Hematopoietic multipotent progenitor cell treated with erythropoietin and hydrocortisone succinate and interleukin-3 and kit ligand, for 8 days (in vitro differentiated cells): Measurements from ENCODE around the gene BCLAF3.

Experiments used
- DNase-seq: peaks from one replicate; pipeline ENCODE4 v3.0.0-alpha.2; 2015

The BCLAF3 gene

DNA sequence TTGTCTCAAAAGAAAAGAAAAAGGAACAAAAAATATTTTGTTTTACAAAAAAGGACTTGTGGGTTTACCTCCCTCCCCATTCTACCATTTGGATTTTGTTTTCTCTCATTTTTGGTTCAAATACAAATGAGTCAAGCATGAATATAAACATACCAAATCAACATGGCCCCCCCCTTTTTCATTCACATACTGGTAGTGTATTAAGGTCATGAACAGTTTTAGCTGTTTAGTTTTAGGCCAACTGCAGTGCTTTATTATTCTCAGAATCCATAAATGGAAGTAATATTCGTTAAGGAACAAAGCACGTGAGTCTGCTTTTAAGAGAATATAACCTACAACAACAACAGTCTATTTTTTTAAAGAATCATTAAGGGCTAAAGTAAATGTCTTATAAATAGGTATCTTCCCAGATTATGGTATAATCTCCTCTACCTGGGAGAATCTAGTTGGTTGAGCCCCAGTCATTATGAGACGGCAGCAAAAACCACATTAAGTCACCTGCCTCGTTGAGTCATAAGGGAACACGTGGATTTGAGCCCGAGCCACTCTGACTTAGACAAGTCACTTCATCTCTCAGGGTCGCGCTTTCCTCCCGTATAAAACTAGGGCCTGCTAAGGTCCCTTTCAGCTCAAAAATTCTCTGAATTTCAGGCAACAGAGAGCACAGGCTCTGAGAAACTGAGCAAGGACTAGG is 26.7 kb downstream of the BCLAF3 start:
- no peak for DNase-seq

DNA sequence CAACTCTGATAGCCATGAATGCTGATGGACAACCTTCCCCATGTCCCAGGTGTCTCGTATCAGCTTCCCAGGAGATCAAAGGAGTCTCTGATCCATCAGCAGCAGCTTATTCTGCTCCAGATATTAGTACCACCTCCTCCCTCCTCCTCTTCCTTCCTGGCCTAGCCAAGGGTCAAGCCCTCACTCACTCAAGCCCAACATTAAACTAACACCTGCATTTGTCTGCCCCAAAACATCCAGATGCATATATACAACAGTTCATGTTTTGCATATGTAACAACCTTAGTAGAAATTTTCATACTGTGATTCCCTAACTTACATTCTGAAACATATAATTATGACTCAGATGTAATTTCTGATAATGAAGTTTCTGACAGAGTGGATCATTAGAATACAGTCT is 29.9 kb downstream of the BCLAF3 start:
- no peak for DNase-seq

DNA sequence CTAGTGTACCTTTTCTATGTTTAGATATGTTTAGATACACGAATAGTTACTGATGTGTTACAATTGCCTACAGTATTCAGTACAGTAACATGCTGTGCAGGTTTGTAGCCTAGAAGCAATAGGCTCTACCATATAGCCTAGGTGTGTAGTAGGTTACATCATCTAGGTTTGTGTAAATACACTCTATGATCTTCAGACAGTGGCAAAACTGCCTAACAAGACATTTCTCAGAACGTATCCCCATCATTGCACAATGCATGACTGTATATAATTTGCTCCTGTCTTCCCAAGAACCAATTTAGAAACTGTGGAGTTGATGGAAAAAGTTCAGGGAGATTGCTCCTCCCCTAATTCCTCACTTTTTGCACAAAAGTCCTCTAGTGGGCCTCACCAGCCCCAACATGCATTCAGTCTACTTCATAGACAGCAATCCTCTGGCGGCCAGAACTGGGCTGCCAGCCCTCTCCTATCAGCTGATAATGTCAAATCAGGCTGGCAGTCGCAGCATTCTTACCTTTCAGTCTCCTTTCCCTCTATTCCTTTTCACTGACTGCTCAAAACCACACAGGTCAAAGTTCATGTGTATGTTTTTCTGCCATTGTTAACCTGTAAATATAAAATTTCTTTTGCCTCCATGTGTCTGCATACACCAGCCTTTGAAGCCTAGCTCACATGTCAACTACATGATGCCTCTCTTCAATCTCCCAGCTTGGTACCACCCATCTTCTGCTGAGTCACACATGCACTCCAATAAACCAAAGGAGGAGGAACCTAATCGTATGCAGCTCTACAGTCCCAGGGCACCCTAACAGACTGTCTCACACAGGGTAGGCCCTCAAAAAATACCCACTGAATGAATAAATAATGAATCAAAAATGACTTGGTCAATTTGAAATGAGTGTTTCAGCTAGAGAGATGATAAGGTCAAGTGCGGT is 32.0 kb downstream of the BCLAF3 start:
- DNase-seq: no peak

DNA sequence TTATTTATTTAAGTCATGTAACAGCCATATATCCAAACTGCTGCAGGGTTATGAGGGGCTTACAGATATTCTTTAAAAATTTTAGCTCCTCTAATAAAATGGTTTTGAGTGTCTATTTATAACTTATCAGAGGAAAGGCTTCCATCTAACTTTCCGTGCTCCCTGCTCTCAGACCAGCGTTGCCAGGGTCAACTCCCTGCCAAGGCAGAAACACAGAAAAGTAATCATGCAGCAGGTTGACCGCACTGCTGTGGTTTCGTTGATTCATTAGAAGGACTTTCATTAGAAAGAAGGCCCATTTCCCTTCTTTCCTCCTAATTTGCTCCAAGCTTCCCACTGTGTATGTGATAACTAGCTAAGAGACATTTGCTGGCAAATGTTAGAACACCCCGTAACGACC is 33.9 kb downstream of the BCLAF3 start:
- DNase-seq: no peak

DNA sequence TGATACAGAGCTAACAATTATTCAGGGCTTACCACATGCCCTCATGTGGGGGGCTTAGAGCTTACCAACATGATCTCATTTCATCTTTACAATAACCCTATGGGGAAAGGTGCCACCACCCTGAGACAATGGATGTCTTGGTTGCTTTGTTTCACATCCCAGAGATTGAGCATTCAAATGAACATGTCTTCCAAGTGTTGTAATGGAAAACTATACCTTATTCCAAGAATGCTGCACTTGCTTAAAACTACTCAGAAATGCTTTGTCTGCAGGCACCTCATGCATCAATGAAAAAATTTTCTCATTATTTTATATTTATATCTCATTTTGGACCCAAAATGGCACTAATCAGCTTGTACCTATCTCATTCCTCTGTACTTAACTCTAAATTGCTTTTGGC is 34.6 kb downstream of the BCLAF3 start:
- no peak for DNase-seq

DNA sequence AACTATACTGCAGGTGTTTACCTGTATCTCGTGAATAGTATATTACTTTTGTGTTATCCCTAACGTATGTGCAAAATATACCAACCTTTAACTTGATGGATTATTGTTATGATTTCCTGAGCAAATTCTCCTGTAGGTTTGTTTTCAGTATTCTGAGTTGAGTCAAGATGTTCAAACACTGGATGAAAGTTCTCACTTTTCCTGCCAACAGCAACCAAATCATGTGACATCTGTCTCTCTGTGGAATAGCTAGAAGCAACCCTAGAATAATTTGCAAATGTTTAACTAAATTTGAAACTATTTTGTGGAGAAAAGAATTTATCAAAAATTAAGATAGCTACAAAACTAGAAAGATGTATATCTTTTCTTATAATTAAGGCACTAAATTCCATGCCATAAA is 35.6 kb downstream of the BCLAF3 start:
- DNase-seq: no peak

DNA sequence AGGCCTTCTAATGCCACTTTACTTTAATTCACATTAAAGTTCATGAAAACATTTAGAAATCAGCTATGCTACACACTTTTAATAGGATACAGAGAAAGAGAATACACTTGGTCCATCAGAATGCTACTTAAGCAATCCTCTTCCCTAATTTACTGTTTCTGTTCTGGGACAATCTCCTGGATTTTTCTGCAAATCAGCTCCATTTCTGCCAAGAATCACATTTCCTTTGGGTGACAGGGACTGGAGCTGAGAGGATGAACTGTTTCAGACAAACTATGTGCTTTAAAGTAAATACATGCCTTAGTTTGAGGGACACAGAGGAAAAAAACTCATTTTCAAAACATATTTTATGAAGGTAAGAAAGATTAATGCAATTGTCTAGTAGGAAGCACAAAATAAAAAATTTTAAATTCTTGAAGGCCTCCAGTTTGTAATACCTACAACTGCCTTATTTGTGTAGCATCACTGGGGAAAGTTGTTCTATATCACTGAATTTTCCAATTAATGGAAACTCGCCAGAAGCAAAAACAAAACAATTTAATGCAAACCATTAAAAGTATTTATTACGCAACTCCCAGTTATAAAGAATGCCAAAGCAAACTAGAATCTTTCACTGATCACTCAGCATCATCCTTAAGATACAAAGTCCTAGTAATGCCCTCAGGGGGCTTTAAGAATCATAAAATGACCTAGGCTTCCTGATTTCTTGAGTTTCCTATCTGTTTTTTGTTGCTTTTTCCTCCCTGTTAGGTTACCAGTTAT is 36.3 kb downstream of the BCLAF3 start:
- DNase-seq: no peak

DNA sequence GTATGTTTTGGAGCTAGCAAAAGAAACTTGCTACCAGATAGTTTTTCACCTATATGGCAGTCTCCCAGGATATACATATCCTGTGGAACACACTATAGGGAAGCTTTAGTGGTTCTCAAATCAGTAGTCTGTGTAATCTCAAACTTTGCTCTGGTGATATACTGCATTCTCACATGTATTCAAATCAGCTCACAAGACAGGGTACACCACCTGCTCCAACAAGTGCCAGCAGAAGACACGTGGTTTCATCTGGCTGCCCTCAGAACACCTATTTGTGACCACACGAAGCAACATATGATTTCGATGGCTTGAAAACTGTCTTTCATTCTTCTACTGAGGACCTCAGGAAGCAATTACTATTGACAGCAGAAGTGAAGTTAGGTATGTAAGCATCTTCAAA is 37.7 kb downstream of the BCLAF3 start:
- no peak for DNase-seq

DNA sequence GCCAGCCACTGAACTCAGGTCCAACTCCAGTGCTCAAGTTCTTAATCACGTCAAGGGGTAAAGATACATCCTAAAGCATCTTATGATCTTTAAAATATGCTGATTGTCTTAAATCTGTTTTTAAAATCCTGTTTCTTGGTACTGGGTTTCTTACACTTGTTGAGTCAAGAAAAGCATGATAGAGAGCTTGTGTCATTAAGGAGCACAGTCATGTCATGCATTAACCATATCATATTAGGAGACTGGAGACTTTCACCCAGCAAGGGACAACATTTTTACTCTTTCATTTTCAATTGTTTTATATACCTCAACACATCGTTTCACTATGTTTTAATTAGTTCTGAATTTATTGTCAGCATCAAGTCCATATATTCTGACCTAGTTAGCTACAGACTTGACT is 41.5 kb downstream of the BCLAF3 start:
- DNase-seq: no peak

DNA sequence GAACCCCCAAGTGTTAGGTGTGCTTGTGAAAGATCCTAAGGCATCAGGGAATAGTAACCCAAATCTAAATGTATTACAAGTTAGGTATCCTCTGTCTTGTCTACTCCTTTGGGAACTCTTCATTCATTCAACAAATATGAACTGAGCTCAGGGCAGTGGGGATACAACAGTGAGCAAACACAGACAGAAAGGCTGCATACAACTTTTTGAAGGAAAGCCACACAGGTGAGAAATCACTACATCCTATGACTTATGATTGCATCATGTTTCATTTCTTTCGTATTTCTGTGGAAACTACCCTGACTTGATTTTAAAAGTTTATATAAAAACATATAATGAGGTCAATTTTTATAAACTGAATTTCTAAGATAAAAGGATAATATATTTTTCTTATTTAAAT is 43.2 kb downstream of the BCLAF3 start:
- no peak for DNase-seq
